Activated CD4-positive, alpha-beta memory T cell treated with anti-CD3 and anti-CD28 coated beads, Interleukin-2, amount 10 ng/mL, durations not matched to agents 7 days and 5 days (primary cell): ENCODE data around the gene DENND2C. TPM values are rescaled to one million over a fixed set of nuclear protein-coding genes. Genes with fewer than 3 reads are reported as not detected.
A peak's percentile ranks its signal among the peaks of the same experiment; 100 is the strongest.
"Not testable (repeated sequence)": the region's sequence is repeated elsewhere in the genome, so short reads cannot be mapped to it uniquely, and the experiment has no call there.

ENCODE experiments used
- CTCF ChIA-PET: fragments of 350-600 bp; sonication (Branson Sonifier 250); formaldehyde crosslinking; loops from one replicate; lab custom pipeline; 2021; ENCODE audit warnings: antibody characterized with exemption, inconsistent platforms; lab: Charles Lee
- POLR2A ChIA-PET: fragments of 350-600 bp; sonication (Branson Sonifier 250); formaldehyde crosslinking; loops from one replicate; lab custom pipeline; 2021; ENCODE audit warnings: antibody characterized with exemption; lab: Charles Lee
- DNase-seq: peaks from one replicate; pipeline ENCODE4 v3.0.0-alpha.2; 2020
- H3K27ac Mint-ChIP-seq: one replicate; pipeline ENCODE4 v1.8.0; 2021; ENCODE audit warnings: mild to moderate bottlenecking, mixed read lengths
- H3K27me3 Mint-ChIP-seq: one replicate; pipeline ENCODE4 v1.8.0; 2021; ENCODE audit warnings: mixed read lengths
- H3K36me3 Mint-ChIP-seq: one replicate; pipeline ENCODE4 v1.8.0; 2021; ENCODE audit warnings: low read depth, mixed read lengths
- H3K4me1 Mint-ChIP-seq: one replicate; pipeline ENCODE4 v1.8.0; 2021; ENCODE audit warnings: mixed read lengths
- H3K4me3 Mint-ChIP-seq: one replicate; pipeline ENCODE4 v1.8.0; 2021; ENCODE audit warnings: mild to moderate bottlenecking, mixed read lengths
- H3K9me3 Mint-ChIP-seq: one replicate; pipeline ENCODE4 v1.8.0; 2021; ENCODE audit warnings: mixed read lengths
- total RNA-seq, 2 experiments: library from RNA; stranded (reverse); gene quantifications; one replicate each; pipeline ENCODE4 v1.2.3, GENCODE V29; 2021

DENND2C gene
- total RNA-seq, 2 experiments from 2014 or later, result 0.43 to 0.83 TPM

DNA sequence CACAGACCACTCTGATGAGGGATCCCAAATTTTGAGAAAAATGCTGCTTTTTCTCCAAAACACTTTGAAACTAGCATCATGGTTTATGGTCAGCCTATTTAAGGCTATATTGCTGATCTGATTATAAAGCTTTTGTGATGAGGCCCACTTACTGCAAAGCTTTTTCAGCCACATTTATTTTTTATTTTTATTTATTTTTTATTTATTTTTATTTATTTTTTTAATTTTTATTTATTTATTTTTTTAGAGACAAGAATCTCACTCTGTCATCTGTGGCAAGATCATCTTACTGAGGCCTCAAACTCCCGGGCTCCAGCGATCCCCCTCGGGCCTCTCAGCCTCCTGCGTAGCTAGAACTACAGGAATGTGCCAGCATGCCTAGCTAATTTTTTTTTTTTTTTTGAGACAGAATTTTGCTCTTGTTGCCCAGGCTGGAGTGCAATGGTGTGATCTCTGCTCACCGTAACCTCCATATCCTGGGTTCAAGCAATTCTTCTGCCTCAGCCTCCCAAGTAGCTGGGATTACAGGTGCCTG, 83.3 kb downstream of the DENND2C start:
- peaks cover 9% of the 10 kb centered on the region for H3K4me1 Mint-ChIP-seq
- no peak for DNase-seq

GRCh38 chr1:114585231-114585630, 84.6 kb downstream of the DENND2C start:
- H3K27ac Mint-ChIP-seq, result no peak overlapping the region
- H3K27me3 Mint-ChIP-seq, result peaks cover 9% of the 10 kb centered on the region
- ChIA-PET CTCF (interaction anchor here (1.1 kb wide), 1 partner anchor 238 kb away, joined by 3 read pairs; no protein-coding TSS in a partner anchor), POLR2A (no interaction called here)
- peaks cover 17% of the 10 kb centered on the region for H3K4me1 Mint-ChIP-seq
- peaks cover 2% of the 10 kb centered on the region for H3K36me3 Mint-ChIP-seq
- no peaks in the 10 kb centered on the region for H3K9me3 Mint-ChIP-seq
- no peak overlapping the region for H3K4me3 Mint-ChIP-seq
- DNase-seq, result no peak

More for the DNA sequence above, 83.3 kb downstream of the DENND2C start:
- CTCF ChIA-PET, result no interaction called here
- Mint-ChIP-seq H3K9me3 (no peaks in the 10 kb centered on the region), H3K36me3 (peaks cover 2% of the 10 kb centered on the region), H3K27ac (no peak overlapping the region), H3K27me3 (peaks cover 12% of the 10 kb centered on the region), H3K4me3 (no peak overlapping the region)
- POLR2A ChIA-PET, result no interaction called here

DNA sequence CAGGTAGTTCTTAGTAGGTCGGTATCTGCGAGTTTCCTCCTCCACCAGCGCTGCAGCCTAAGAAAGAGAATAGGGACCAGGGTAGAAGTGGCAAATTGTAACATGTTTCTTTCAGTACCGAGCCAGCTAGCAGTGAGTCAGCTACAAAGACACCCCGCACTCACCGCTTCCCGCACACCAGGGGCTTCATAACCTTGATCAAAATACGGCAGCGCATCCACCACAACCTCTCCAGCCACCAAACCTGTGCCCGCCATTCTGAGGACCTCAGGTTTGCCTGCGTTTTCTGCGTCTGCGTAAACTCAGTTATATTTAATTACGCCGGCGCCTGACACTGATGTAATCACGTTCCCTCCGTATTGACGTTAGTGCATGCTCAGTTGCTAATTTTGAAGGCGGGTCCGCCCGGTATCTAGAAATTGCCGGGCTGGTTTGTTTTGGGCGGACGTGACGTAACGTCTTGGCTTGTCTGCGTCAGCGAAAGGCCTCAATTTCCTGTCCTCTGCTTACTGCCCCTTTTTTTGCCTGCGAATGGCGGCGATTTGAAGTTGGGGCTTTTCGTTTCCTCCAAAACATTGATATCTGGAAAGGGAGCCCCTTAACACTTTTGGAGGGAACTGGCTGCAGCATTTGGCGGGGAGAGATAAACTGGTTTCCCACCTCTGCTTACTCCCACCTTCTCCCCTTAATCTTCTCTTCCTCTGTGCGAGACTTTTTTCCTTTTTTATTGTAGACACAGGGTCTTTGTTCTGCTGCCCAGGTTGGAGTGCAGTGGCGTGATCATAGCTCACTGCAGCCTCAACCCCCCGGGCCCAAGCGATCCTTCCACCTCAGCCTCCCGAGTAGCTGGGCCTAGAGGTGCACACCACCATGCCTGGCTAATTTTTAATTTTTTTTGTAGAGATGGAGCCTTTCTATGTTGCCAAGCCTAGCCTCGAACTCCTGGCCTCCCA, 88.2 kb downstream of the DENND2C start, which contains the start of gene BCAS2:
BCAS2 (minus strand) TSS at position 281 of the 953 bp plus-strand sequence; CDS start at position 257, 24 bp downstream.
- Mint-ChIP-seq H3K27me3 (no peaks in the 10 kb centered on the region), H3K27ac (peak within 1 kb of the TSS; percentile 94), H3K9me3 (no peaks in the 10 kb centered on the region), H3K4me1 (peaks cover 40% of the 10 kb centered on the region), H3K4me3 (peak within 1 kb of the TSS; percentile 100), H3K36me3 (peaks cover 22% of the 10 kb centered on the region)
- peak; percentile 98 for DNase-seq
- CTCF ChIA-PET, result interaction anchor here (0.8 to 1.7 kb wide), 6 partner anchors 14 to 236 kb away, joined by 3 to 4 read pairs (median 3); no protein-coding TSS in a partner anchor
- POLR2A ChIA-PET, result interaction anchor here (0.6 to 2.2 kb wide), 11 partner anchors 26 to 652 kb away, joined by 3 to 21 read pairs (median 5); partner anchors contain the start of genes DENND2C, HIPK1, NRAS and TRIM33

GRCh38 chr1:114574365-114574764, 95.5 kb downstream of the DENND2C start:
- H3K27me3 Mint-ChIP-seq, result no peaks in the 10 kb centered on the region
- peaks cover 18% of the 10 kb centered on the region for H3K4me1 Mint-ChIP-seq
- H3K9me3 Mint-ChIP-seq, result no peaks in the 10 kb centered on the region
- no peak overlapping the region for H3K4me3 Mint-ChIP-seq
- H3K36me3 Mint-ChIP-seq, result peaks cover 58% of the 10 kb centered on the region
- CTCF ChIA-PET, result interaction anchor here (0.7 kb wide), 2 partner anchors 13 to 98 kb away, joined by 3 read pairs; no protein-coding TSS in a partner anchor
- no peak for DNase-seq
- H3K27ac Mint-ChIP-seq, result no peak overlapping the region
- POLR2A ChIA-PET, result no interaction called here

DNA sequence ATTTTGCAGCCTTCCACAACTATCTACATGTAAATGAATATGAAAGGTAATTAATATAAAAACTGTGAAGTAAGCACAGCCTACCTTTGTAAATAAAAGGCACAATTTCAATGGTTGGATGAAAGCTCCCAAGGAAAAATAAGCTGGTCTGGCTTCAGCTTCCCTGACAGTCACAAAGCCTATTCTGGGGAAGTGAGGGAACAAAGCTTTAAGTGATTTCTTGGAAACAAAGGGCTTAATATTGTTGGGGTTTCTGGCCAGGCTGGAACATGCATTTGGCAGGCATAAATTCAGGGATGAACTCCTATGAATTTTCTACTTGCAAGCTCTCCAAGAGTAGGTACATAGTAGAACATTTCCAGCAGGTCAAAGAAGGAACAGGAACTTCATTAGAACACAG, 105.7 kb downstream of the DENND2C start:
- Mint-ChIP-seq H3K27ac (no peak overlapping the region), H3K9me3 (no peaks in the 10 kb centered on the region), H3K4me1 (no peaks in the 10 kb centered on the region), H3K4me3 (no peak overlapping the region), H3K27me3 (no peaks in the 10 kb centered on the region), H3K36me3 (peaks cover 50% of the 10 kb centered on the region)
- DNase-seq, result no peak
- ChIA-PET CTCF (no interaction called here), POLR2A (no interaction called here)

GRCh38 chr1:114562978-114563510, 106.8 kb downstream of the DENND2C start:
- CTCF ChIA-PET, result not testable (repeated sequence)

DNA sequence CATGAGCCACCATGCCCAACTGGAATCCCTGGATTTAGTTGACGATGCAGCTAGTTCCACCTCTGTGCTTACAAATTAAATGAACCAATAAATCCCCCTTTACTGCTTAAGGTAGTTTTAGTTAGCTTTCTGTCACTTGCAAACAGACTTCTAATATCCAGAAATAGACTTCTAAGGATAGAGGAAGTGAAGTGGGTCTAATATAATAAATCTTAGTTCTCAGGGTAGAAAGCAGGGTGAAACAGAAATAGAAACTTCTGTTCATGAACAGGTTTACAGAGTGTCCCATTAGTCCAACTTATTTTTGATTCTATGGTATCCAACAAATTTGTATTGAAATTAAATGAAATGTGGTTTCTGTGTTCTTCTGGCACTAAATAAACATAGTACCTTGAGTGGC, 108.5 kb downstream of the DENND2C start:
- CTCF ChIA-PET, result interaction anchor here (0.6 kb wide), 1 partner anchor 13 kb away, joined by 3 read pairs; no protein-coding TSS in a partner anchor
- DNase-seq, result no peak
- POLR2A ChIA-PET, result no interaction called here
- H3K9me3 Mint-ChIP-seq, result no peaks in the 10 kb centered on the region
- no peak overlapping the region for H3K27ac Mint-ChIP-seq
- H3K4me1 Mint-ChIP-seq, result no peaks in the 10 kb centered on the region
- H3K36me3 Mint-ChIP-seq, result peaks cover 25% of the 10 kb centered on the region
- H3K27me3 Mint-ChIP-seq, result no peaks in the 10 kb centered on the region
- H3K4me3 Mint-ChIP-seq, result no peak overlapping the region

More at GRCh38 chr1:114562978-114563510, 106.8 kb downstream of the DENND2C start:
- H3K27me3 Mint-ChIP-seq, H3K4me3 Mint-ChIP-seq, H3K27ac Mint-ChIP-seq, H3K9me3 Mint-ChIP-seq, H3K4me1 Mint-ChIP-seq, DNase-seq, POLR2A ChIA-PET: not testable (repeated sequence)
- peaks cover 40% of the 10 kb centered on the region for H3K36me3 Mint-ChIP-seq

- no peaks in the 10 kb centered on the region for H3K9me3 Mint-ChIP-seq
- ChIA-PET POLR2A (interaction anchor here (1.2 kb wide), 1 partner anchor 47 kb away, joined by 7 read pairs; no protein-coding TSS in a partner anchor), CTCF (interaction anchor here (0.8 to 1.3 kb wide), 3 partner anchors 212 to 583 kb away, joined by 3 to 5 read pairs (median 4); partner anchors contain the start of gene OLFML3)
- DNase-seq, result no peak
- no peaks in the 10 kb centered on the region for H3K4me1 Mint-ChIP-seq
- no peaks in the 10 kb centered on the region for H3K27me3 Mint-ChIP-seq
- H3K4me3 Mint-ChIP-seq, result no peak overlapping the region
- H3K27ac Mint-ChIP-seq, result no peak overlapping the region
- peaks cover 6% of the 10 kb centered on the region for H3K36me3 Mint-ChIP-seq
These were observed 110.5 kb downstream of the DENND2C start for GRCh38 chr1:114559356-114559755.

GRCh38 chr1:114558544-114558943, 111.3 kb downstream of the DENND2C start:
- H3K4me3 Mint-ChIP-seq, result no peak overlapping the region
- no peaks in the 10 kb centered on the region for H3K27me3 Mint-ChIP-seq
- ChIA-PET POLR2A (no interaction called here), CTCF (interaction anchor here (0.8 to 1.3 kb wide), 4 partner anchors 209 to 583 kb away, joined by 3 to 4 read pairs (median 3); partner anchors contain the start of gene OLFML3)
- H3K9me3 Mint-ChIP-seq, result no peaks in the 10 kb centered on the region
- H3K27ac Mint-ChIP-seq, result no peak overlapping the region
- no peaks in the 10 kb centered on the region for H3K4me1 Mint-ChIP-seq
- peaks cover 2% of the 10 kb centered on the region for H3K36me3 Mint-ChIP-seq
- DNase-seq, result no peak

DNA sequence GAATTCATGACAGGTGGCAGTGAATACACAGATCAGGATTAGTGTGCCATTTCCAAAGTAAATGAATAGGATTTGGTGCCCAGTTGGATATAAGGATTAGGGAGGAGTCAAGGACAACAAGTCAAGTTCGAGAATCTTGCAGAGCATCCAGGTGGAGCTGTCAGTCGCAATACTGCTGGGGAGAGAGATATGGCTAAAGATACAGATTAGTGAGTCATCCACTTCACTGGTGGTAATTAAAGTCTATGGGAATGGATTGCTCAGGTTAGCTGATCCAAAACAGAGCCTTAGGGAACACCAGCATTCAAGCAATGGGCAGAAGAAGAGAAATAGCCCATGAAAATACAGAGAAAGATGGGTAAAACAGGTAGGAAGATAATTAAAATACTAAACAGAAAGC, 115.3 kb downstream of the DENND2C start:
- Mint-ChIP-seq H3K36me3 (no peaks in the 10 kb centered on the region), H3K9me3 (no peaks in the 10 kb centered on the region), H3K27ac (no peak overlapping the region), H3K4me1 (no peaks in the 10 kb centered on the region), H3K27me3 (no peaks in the 10 kb centered on the region), H3K4me3 (no peak overlapping the region)
- CTCF ChIA-PET, result no interaction called here
- no peak for DNase-seq
- POLR2A ChIA-PET, result no interaction called here

- no peaks in the 10 kb centered on the region for H3K9me3 Mint-ChIP-seq
- no peak for DNase-seq
- ChIA-PET POLR2A (no interaction called here), CTCF (interaction anchor here (1.2 kb wide), 1 partner anchor 573 kb away, joined by 4 read pairs; no protein-coding TSS in a partner anchor)
- H3K4me3 Mint-ChIP-seq, result no peak overlapping the region
- H3K27ac Mint-ChIP-seq, result no peak overlapping the region
- no peaks in the 10 kb centered on the region for H3K36me3 Mint-ChIP-seq
- H3K4me1 Mint-ChIP-seq, result no peaks in the 10 kb centered on the region
- H3K27me3 Mint-ChIP-seq, result no peaks in the 10 kb centered on the region
These were observed 117.7 kb downstream of the DENND2C start for GRCh38 chr1:114552106-114552639.

GRCh38 chr1:114551400-114551799, 118.4 kb downstream of the DENND2C start:
- POLR2A ChIA-PET, result no interaction called here
- DNase-seq, result no peak
- Mint-ChIP-seq H3K27ac (no peak overlapping the region), H3K9me3 (no peaks in the 10 kb centered on the region), H3K36me3 (no peaks in the 10 kb centered on the region), H3K4me3 (no peak overlapping the region), H3K4me1 (no peaks in the 10 kb centered on the region), H3K27me3 (no peaks in the 10 kb centered on the region)
- CTCF ChIA-PET, result interaction anchor here (1.2 kb wide), 1 partner anchor 572 kb away, joined by 4 read pairs; no protein-coding TSS in a partner anchor
